WERI-Rb-1 (cell line): ENCODE measurements around the gene DDI2.

Source experiments
- DNase-seq: peaks from one replicate; pipeline ENCODE4 v3.0.0-alpha.2; 2020
- H3K27ac ChIP-seq: fragments of 250-450 bp; sonication (Bioruptor Pico); 2 replicates; pipeline ENCODE4 v1.5.1; 2020; ENCODE audit warnings: mild to moderate bottlenecking, moderate library complexity
- H3K27me3 ChIP-seq: fragments of 250-450 bp; sonication (Bioruptor Pico); 2 replicates; pipeline ENCODE4 v1.5.1; 2021; ENCODE audit warnings: mild to moderate bottlenecking, low read depth, moderate library complexity; ENCODE audit not compliant: insufficient read depth, severe bottlenecking
- H3K36me3 ChIP-seq: fragments of 250-450 bp; sonication (Bioruptor Pico); 2 replicates; pipeline ENCODE4 v1.5.1; 2020; ENCODE audit warnings: mild to moderate bottlenecking, moderate library complexity
- H3K4me3 ChIP-seq: 2 replicates; pipeline ENCODE4 v1.5.1; 2011; ENCODE audit warnings: low read depth, mild to moderate bottlenecking, control low read depth, low read length
- H3K9me3 ChIP-seq: fragments of 250-450 bp; sonication (Bioruptor Pico); 2 replicates; pipeline ENCODE4 v1.5.1; 2021; ENCODE audit warnings: mild to moderate bottlenecking, moderate library complexity; ENCODE audit not compliant: severe bottlenecking
- TF ChIP-seq, protein P1 (sequence below): IDR thresholded peaks from 2 replicates; pipeline ENCODE4 v1.5.1; 2011; ENCODE audit warnings: low read depth, mild to moderate bottlenecking, control low read depth, inconsistent platforms, low read length

The DDI2 gene

DNA sequence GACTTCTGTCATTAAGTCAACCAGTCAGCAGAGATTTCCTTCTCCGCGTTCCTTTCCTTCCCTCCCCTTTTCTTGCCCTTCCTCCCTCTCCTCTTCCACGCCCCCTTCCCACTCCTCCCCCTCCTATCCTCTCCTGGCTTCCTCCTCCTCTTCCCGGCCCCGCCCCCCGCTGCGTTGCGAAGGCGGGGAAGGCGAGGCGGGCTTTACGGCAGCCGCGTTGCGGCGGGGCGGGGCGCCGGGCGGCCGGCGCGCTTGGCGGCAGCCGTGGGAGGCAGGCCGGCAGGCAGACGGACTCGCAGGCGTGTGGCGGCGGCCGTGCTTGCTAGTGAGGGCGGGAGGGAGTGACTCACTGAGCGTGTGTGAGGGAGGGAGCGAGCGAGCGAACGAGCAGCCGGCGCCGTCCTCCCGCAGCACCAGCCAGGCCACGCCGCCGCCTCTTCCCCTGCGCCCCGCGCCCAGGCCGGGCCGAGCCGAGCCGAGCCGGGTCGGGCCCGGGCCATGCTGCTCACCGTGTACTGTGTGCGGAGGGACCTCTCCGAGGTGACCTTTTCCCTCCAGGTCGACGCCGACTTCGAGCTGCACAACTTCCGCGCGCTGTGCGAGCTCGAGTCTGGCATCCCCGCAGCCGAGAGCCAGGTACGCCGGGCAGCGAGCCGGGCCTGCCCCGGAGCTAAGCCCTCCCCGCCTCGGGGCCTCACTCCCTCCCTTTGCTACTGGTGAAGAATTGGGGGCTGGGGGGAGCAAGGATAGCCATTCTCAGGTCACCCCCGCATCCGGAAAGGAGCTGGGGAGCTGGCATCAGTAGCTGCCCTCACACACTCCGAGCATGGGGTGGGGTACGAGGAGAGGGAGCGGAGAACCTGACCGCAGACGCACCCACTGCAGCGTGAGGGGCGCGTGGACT, at the start of gene DDI2:
Gene DDI2 (plus strand): TSS at position 286 of the 904 bp plus-strand sequence. CDS start 213 bp downstream, at position 499.
- peaks cover 6% of the 10 kb centered on the region for H3K36me3 ChIP-seq

DNA sequence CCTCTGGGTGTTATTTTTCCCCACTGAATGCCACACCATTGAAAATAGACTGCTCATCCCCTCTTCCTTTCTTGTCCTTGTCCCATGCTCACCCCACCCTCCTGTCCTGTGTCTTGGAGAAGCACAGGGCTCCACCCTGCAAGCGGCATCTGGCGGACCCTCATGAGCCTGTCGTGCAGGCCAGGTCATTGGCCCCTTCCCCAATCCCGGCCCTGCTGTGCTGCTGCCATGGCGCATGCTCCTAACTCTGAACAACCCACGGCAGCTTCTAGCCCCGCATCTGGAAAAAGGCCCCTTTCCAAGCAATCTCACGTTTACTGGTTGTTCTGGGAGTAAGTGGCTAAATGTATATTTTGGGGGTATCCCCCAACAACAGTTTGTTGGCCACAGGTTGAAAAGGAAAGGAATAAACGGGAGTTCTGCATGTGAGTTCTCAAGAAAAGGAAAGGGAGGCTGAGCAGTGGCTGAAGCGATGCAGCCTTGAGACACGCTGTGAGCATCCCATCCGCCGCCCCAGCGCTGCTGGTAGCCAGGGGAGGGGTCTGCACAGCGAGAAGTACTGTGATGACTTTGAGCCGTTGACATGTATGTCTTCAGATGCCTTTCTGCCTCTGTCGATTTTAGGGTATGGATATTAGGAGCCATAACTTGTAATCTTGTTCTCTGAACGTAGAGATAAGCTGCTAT, 48.7 kb upstream of the DDI2 start:
- no peak for DNase-seq
- H3K9me3 ChIP-seq = no peaks in the 10 kb centered on the region
- TF ChIP-seq, protein P1, sequence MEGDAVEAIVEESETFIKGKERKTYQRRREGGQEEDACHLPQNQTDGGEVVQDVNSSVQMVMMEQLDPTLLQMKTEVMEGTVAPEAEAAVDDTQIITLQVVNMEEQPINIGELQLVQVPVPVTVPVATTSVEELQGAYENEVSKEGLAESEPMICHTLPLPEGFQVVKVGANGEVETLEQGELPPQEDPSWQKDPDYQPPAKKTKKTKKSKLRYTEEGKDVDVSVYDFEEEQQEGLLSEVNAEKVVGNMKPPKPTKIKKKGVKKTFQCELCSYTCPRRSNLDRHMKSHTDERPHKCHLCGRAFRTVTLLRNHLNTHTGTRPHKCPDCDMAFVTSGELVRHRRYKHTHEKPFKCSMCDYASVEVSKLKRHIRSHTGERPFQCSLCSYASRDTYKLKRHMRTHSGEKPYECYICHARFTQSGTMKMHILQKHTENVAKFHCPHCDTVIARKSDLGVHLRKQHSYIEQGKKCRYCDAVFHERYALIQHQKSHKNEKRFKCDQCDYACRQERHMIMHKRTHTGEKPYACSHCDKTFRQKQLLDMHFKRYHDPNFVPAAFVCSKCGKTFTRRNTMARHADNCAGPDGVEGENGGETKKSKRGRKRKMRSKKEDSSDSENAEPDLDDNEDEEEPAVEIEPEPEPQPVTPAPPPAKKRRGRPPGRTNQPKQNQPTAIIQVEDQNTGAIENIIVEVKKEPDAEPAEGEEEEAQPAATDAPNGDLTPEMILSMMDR = no peak
- H3K27me3 ChIP-seq = no peaks in the 10 kb centered on the region
- no peak overlapping the region for H3K27ac ChIP-seq
- peaks cover 44% of the 10 kb centered on the region for H3K36me3 ChIP-seq
- no peak overlapping the region for H3K4me3 ChIP-seq

More for the DNA sequence above, at the start of gene DDI2:
- Histone ChIP-seq H3K9me3 (no peaks in the 10 kb centered on the region), H3K27ac (peak within 1 kb of the TSS; percentile 90), H3K27me3 (no peaks in the 10 kb centered on the region), H3K4me3 (peak within 1 kb of the TSS; percentile 91)
- DNase-seq = peak; percentile 98
- TF ChIP-seq, protein P1 = no peak

GRCh38 chr1:15570861-15571260, 46.4 kb upstream of the DDI2 start:
- TF ChIP-seq, protein P1 = no peak
- DNase-seq = no peak
- H3K9me3 ChIP-seq = no peaks in the 10 kb centered on the region
- peaks cover 27% of the 10 kb centered on the region for H3K36me3 ChIP-seq
- H3K27me3 ChIP-seq = no peaks in the 10 kb centered on the region
- H3K27ac ChIP-seq = no peak overlapping the region
- H3K4me3 ChIP-seq = no peak overlapping the region

DNA sequence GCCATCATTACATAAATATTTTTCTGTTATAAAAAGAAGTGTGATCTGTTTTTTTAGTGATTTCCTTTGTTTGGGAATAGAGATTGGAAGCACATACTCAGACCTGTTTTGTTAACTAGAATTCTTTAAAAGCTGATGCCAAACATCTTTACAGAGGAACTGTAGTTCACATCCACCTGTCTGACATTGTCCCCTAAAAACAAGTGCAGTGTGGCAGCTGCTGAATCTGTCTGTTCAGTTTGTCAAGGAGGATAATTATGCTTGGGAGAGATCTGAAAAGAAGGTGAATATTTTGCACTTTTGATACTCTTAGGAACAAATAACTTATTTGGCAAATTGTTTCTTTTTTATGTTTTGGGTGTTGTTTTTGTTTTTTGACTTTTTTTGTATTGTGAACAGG, 46.0 kb upstream of the DDI2 start:
- no peak for DNase-seq
- no peak overlapping the region for H3K27ac ChIP-seq
- H3K4me3 ChIP-seq = no peak overlapping the region
- H3K36me3 ChIP-seq = peaks cover 23% of the 10 kb centered on the region
- TF ChIP-seq, protein P1 = no peak
- H3K27me3 ChIP-seq = no peaks in the 10 kb centered on the region
- no peaks in the 10 kb centered on the region for H3K9me3 ChIP-seq

GRCh38 chr1:15573477-15573876, 43.8 kb upstream of the DDI2 start:
- TF ChIP-seq, protein P1 = no peak
- no peak overlapping the region for H3K27ac ChIP-seq
- peaks cover 2% of the 10 kb centered on the region for H3K36me3 ChIP-seq
- H3K9me3 ChIP-seq = no peaks in the 10 kb centered on the region
- H3K27me3 ChIP-seq = no peaks in the 10 kb centered on the region
- DNase-seq = no peak
- no peak overlapping the region for H3K4me3 ChIP-seq
